ENCODE results near the gene SNAP29. TPM values are rescaled to one million over a fixed set of nuclear protein-coding genes. Genes with fewer than 3 reads are reported as not detected.
"Not testable (repeated sequence)": the region's sequence is repeated elsewhere in the genome, so short reads cannot be mapped to it uniquely, and the experiment has no call there.

The SNAP29 gene
- total RNA-seq, 6 donors from 2014 or later: 10.2 to 28.3 (median 19.8) TPM

DNA sequence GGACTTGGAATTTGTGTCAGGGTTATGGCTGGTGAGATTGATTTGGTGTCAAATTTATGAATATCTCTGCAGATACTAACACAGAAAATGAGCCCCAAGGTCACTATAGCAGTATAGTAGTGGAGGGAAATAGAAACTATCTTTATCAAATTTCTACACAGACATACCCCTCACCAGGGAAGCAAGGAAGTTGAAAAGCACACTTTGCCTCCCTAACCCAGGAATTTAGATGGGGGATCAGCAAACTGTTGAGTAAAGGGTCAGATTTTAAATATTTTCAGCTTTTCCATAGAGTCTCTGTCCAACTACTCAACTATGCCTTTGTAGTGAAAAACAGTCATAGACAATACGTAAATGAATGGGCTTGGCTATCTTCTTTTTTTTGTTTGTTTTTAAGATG is 71.2 kb downstream of the SNAP29 start:
- no peaks in the 10 kb centered on the region for H3K27me3 ChIP-seq
- DNase-seq (no peak), ATAC-seq (ENCODE audit: low FRiP score in 2 of 2) (no peak)
- peaks cover 7 to 15% (median 11%) of the 10 kb centered on the region in 4 donors for H3K36me3 ChIP-seq
- H3K4me1 ChIP-seq: peaks cover 19 to 46% (median 23%) of the 10 kb centered on the region in 4 donors
- H3K4me3 ChIP-seq: no peak overlapping the region
- TF ChIP-seq POLR2A (IDR thresholded peaks at IDR 0.05) (no peak), CTCF (IDR thresholded peaks at IDR 0.05) (no peak), POLR2AphosphoS5 (IDR thresholded peaks at IDR 0.05) (no peak), EP300 (IDR thresholded peaks at IDR 0.05) (no peak)
- H3K9me3 ChIP-seq: no peaks in the 10 kb centered on the region
- H3K27ac ChIP-seq: no peak overlapping the region
- WGBS, 2 donors: 94 to 100% methylated on average over 1 of the region's 1 CpG

GRCh38 chr22:20930435-20930834 is 71.6 kb downstream of the SNAP29 start:
- not testable (repeated sequence) for H3K9me3 ChIP-seq; H3K27me3 ChIP-seq; ATAC-seq (ENCODE audit: low FRiP score in 2 of 2); H3K4me3 ChIP-seq; DNase-seq; H3K27ac ChIP-seq
- WGBS, 2 donors: 96 to 99% methylated on average over 12 of the region's 12 CpGs
- H3K4me1 ChIP-seq: peaks cover 16 to 46% (median 20%) of the 10 kb centered on the region in 4 donors
- H3K36me3 ChIP-seq: peaks cover 7 to 19% (median 15%) of the 10 kb centered on the region in 4 donors

GRCh38 chr22:20931126-20931654 is 72.4 kb downstream of the SNAP29 start:
- no peak overlapping the region for H3K27ac ChIP-seq
- 81 to 91% methylated on average over 4 of the region's 4 CpGs for WGBS, 2 donors
- H3K9me3 ChIP-seq: no peaks in the 10 kb centered on the region
- H3K4me1 ChIP-seq: peaks cover 17 to 45% (median 19%) of the 10 kb centered on the region in 4 donors
- H3K36me3 ChIP-seq: peaks cover 7 to 27% (median 20%) of the 10 kb centered on the region in 4 donors
- ATAC-seq (ENCODE audit: low FRiP score in 2 of 2) (no peak), DNase-seq (no peak)
- no peaks in the 10 kb centered on the region for H3K27me3 ChIP-seq
- no peak overlapping the region for H3K4me3 ChIP-seq
- no peak for TF ChIP-seq POLR2A (IDR thresholded peaks at IDR 0.05)
- no peak for TF ChIP-seq CTCF (IDR thresholded peaks at IDR 0.05)
- no peak for TF ChIP-seq EP300 (IDR thresholded peaks at IDR 0.05)
- TF ChIP-seq POLR2AphosphoS5 (IDR thresholded peaks at IDR 0.05): no peak

GRCh38 chr22:20933910-20934309 is 75.1 kb downstream of the SNAP29 start:
- no peak for DNase-seq
- Histone ChIP-seq H3K36me3 (peaks cover 7 to 40% (median 21%) of the 10 kb centered on the region in 4 donors), H3K4me1 (peaks cover 31 to 52% (median 37%) of the 10 kb centered on the region in 4 donors), H3K4me3 (no peak overlapping the region), H3K9me3 (no peaks in the 10 kb centered on the region), H3K27me3 (no peaks in the 10 kb centered on the region), H3K27ac (no peak overlapping the region)
- 95 to 99% methylated on average over 7 of the region's 7 CpGs for WGBS, 2 donors
- TF ChIP-seq EP300 (IDR thresholded peaks at IDR 0.05): no peak
- no peak for TF ChIP-seq POLR2AphosphoS5 (IDR thresholded peaks at IDR 0.05)
- TF ChIP-seq POLR2A (IDR thresholded peaks at IDR 0.05): no peak
- no peak for TF ChIP-seq CTCF (IDR thresholded peaks at IDR 0.05)
- no peak for ATAC-seq (ENCODE audit: low FRiP score in 2 of 2)

DNA sequence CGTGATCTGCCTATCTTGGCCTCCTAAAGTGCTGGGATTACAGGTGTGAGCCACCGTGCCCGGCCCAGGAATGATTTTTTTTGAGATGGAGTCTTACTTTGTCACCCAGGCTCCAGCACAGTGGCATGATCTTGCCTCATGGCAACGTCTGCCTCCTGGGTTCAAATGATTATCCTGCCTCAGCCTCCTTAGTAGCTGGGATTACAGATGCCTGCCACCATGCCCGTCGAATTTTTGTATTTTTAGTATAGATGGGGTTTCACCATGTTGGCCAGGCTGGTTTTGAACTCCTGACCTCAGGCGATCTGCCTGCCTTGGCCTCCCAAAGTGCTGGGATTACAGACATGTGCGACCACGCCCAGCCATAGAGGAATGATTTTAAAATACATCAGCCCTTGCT is 76.2 kb downstream of the SNAP29 start:
- not testable (repeated sequence) for H3K27me3 ChIP-seq; H3K9me3 ChIP-seq; DNase-seq; H3K27ac ChIP-seq; H3K4me3 ChIP-seq; ATAC-seq (ENCODE audit: low FRiP score in 2 of 2)
- WGBS, 2 donors: 92 to 95% methylated on average over 9 of the region's 9 CpGs
- peaks cover 35 to 55% (median 43%) of the 10 kb centered on the region in 4 donors for H3K4me1 ChIP-seq
- H3K36me3 ChIP-seq: peaks cover 7 to 40% (median 21%) of the 10 kb centered on the region in 4 donors

- not testable (repeated sequence) for H3K4me3 ChIP-seq; DNase-seq; H3K9me3 ChIP-seq; H3K27me3 ChIP-seq; ATAC-seq (ENCODE audit: low FRiP score in 2 of 2); H3K27ac ChIP-seq
- Histone ChIP-seq H3K4me1 (peaks cover 41 to 63% (median 50%) of the 10 kb centered on the region in 4 donors), H3K36me3 (peaks cover 7 to 40% (median 21%) of the 10 kb centered on the region in 4 donors)
- 81 to 85% methylated on average over 11 of the region's 11 CpGs for WGBS, 2 donors
Observed at GRCh38 chr22:20935780-20936539, 77.2 kb downstream of the SNAP29 start.
